Body of pancreas (tissue), 4 donors: ENCODE measurements around the gene GPR161.

Experiments
- CTCF ChIP-seq, 7 experiments: fragments of 450-650 bp in 4 of 7; fragments of 200-600 bp in 3 of 7; sonication (generic) in 3 of 7; IDR thresholded peaks; one replicate each; pipeline ENCODE4 v1.5.1; 2016 to 2019; ENCODE audit warnings: antibody characterized with exemption in 7 of 7
- POLR2A ChIP-seq, 3 donors: fragments of 450-650 bp; IDR thresholded peaks; one replicate each; pipeline ENCODE4 v1.6.1; 2016; ENCODE audit warnings: antibody characterized with exemption in 3 of 3, mild to moderate bottlenecking in 2 of 3

GRCh38 chr1:168031198-168031597 is 105.5 kb downstream of the GPR161 start:
- TF ChIP-seq POLR2A (IDR thresholded peaks at IDR 0.05) (no peak), CTCF (IDR thresholded peaks at IDR 0.05) (no peak)
